ENCODE results near the gene TDRD10. TPM values are rescaled to one million over a fixed set of nuclear protein-coding genes. Genes with fewer than 3 reads are reported as not detected.

TDRD10 gene
- total RNA-seq, 6 donors from 2014 or later, result 6.2 to 47.1 (median 12.6) TPM

DNA sequence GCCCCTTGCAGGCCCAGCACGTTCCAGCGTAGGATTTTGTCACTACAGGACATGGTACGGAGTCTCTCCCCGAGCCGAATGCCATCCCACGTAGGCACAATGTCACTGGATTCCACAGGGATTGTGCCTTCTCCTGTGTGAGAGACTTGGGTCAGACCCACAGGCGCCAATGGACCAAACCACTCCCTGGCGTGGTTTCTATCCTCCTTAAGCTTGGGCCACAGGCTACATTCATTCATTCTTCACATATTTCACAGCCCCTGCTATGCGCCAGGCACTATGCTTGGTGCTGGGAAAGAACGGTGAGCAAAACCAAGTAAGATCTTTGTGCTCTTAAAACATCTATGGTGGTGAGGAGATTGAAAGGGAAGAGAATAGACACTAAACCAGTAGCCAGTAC, 84.2 kb downstream of the TDRD10 start:
- ATAC-seq (ENCODE audit: low FRiP score in 2 of 2) (no peak), DNase-seq (no peak)
- Histone ChIP-seq H3K36me3 (peaks cover 84 to 100% (median 96%) of the 10 kb centered on the region in 4 donors), H3K4me3 (no peak overlapping the region), H3K9me3 (no peaks in the 10 kb centered on the region), H3K27me3 (no peaks in the 10 kb centered on the region), H3K4me1 (no peaks in the 10 kb centered on the region), H3K27ac (no peak overlapping the region)
- 86 to 95% methylated on average over 8 to 10 of the region's 10 CpGs for WGBS, 2 donors
- TF ChIP-seq EP300 (IDR thresholded peaks at IDR 0.05) (no peak), POLR2AphosphoS5 (IDR thresholded peaks at IDR 0.05) (no peak), POLR2A (IDR thresholded peaks at IDR 0.05) (no peak), CTCF (IDR thresholded peaks at IDR 0.05) (no peak)

- H3K4me3 ChIP-seq, result no peak overlapping the region
- no peak for ATAC-seq (ENCODE audit: low FRiP score in 2 of 2)
- H3K27me3 ChIP-seq, result no peaks in the 10 kb centered on the region
- WGBS, 2 donors, result 93% methylated on average over 6 of the region's 6 CpGs
- no peaks in the 10 kb centered on the region for H3K4me1 ChIP-seq
- no peak overlapping the region for H3K27ac ChIP-seq
- TF ChIP-seq POLR2AphosphoS5 (IDR thresholded peaks at IDR 0.05), result no peak
- TF ChIP-seq POLR2A (IDR thresholded peaks at IDR 0.05), result no peak
- TF ChIP-seq CTCF (IDR thresholded peaks at IDR 0.05), result no peak
- no peak for TF ChIP-seq EP300 (IDR thresholded peaks at IDR 0.05)
- no peak for DNase-seq
- peaks cover 87 to 100% (median 98%) of the 10 kb centered on the region in 4 donors for H3K36me3 ChIP-seq
- H3K9me3 ChIP-seq, result no peaks in the 10 kb centered on the region
These were observed 84.6 kb downstream of the TDRD10 start for GRCh38 chr1:154586641-154587040.

GRCh38 chr1:154589780-154590179, 87.8 kb downstream of the TDRD10 start:
- Histone ChIP-seq H3K27me3 (no peaks in the 10 kb centered on the region), H3K4me3 (no peak overlapping the region), H3K36me3 (peaks cover 76 to 99% (median 96%) of the 10 kb centered on the region in 4 donors), H3K4me1 (no peaks in the 10 kb centered on the region), H3K9me3 (no peaks in the 10 kb centered on the region), H3K27ac (no peak overlapping the region)
- ATAC-seq (ENCODE audit: low FRiP score in 2 of 2), result no peak
- WGBS, 2 donors, result 84 to 93% methylated on average over 8 to 10 of the region's 10 CpGs
- TF ChIP-seq POLR2A (IDR thresholded peaks at IDR 0.05) (no peak), CTCF (IDR thresholded peaks at IDR 0.05) (no peak), POLR2AphosphoS5 (IDR thresholded peaks at IDR 0.05) (no peak), EP300 (IDR thresholded peaks at IDR 0.05) (no peak)
- no peak for DNase-seq

- no peaks in the 10 kb centered on the region for H3K27me3 ChIP-seq
- TF ChIP-seq POLR2A (IDR thresholded peaks at IDR 0.05), result no peak
- TF ChIP-seq CTCF (IDR thresholded peaks at IDR 0.05), result no peak
- H3K9me3 ChIP-seq, result no peaks in the 10 kb centered on the region
- H3K27ac ChIP-seq, result no peak overlapping the region
- DNase-seq (no peak), ATAC-seq (ENCODE audit: low FRiP score in 2 of 2) (no peak)
- H3K4me1 ChIP-seq, result no peaks in the 10 kb centered on the region
- WGBS, 2 donors, result 77 to 88% methylated on average over 5 of the region's 5 CpGs
- H3K4me3 ChIP-seq, result no peak overlapping the region
- H3K36me3 ChIP-seq, result peaks cover 76 to 99% (median 95%) of the 10 kb centered on the region in 4 donors
These were observed 88.7 kb downstream of the TDRD10 start for GRCh38 chr1:154590756-154591155.

DNA sequence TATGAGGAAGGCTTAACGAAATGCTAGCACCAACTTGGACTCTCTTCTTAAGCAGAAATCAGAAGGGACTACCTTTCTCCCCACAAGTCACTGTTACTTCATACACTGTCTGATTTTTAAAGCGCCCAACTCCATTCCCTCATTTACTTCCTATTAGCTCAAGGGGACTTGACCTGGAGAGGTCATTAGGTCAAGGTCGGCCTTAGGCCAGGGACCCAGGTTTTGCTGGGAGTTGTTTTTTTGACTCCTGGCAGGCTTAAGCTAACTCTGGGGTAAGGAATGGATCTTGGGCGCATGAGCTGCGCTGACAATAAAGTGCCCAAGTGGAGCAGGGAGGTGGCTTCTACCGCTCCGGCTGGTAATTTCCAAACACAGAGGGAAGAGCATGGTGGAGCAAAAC, 89.2 kb downstream of the TDRD10 start:
- TF ChIP-seq POLR2AphosphoS5 (IDR thresholded peaks at IDR 0.05) (no peak), EP300 (IDR thresholded peaks at IDR 0.05) (no peak), CTCF (IDR thresholded peaks at IDR 0.05) (no peak), POLR2A (IDR thresholded peaks at IDR 0.05) (no peak)
- DNase-seq (no peak), ATAC-seq (ENCODE audit: low FRiP score in 2 of 2) (no peak)
- H3K27ac ChIP-seq, result no peak overlapping the region
- H3K9me3 ChIP-seq, result no peaks in the 10 kb centered on the region
- peaks cover 76 to 99% (median 95%) of the 10 kb centered on the region in 4 donors for H3K36me3 ChIP-seq
- WGBS, 2 donors, result 94 to 98% methylated on average over 7 of the region's 7 CpGs
- no peak overlapping the region for H3K4me3 ChIP-seq
- H3K4me1 ChIP-seq, result no peaks in the 10 kb centered on the region
- no peaks in the 10 kb centered on the region for H3K27me3 ChIP-seq
